ENCODE data around the gene MCM7.

DNA sequence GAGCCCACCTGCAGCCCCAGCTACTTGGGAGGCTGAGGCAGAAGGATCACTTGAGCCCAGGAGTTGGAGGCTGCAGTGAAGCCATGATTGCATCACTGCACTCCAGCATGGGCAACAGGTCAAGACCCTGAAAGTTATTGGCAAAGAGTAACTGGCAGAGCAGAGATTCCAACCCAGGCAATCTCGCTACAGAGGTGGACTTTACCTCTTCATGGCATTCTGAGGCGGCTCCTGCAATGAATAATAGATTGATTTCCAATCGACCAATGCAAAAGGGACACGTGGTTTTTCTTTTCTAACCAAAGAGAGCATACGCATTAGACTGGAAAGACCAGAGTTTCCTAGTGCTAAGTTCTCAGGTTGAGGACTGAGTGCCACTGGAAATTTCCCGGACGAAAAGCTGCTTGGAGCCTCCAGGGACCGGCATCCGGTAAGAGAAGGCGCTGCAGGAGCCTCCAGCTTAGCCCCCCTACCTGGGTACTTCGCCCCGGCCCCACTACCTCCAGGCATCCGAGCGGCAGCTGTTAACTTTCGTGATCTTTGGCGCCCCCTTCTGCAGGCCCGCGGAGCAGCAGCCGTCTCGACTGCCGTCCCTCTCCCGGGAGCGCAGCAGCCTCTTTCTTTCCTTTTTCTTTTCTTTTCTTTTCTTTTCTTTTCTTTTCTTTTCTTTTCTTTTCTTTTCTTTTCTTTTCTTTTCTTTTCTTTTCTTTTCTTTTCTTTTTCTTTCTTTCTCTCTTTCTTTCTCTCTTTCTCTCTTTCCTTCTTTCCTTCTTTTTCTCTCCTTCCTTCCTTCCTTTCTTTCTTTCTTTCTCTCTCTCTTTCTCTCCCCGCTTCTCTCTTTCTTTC is 29.6 kb upstream of the MCM7 start:
- TF ChIP-seq, protein P1, sequence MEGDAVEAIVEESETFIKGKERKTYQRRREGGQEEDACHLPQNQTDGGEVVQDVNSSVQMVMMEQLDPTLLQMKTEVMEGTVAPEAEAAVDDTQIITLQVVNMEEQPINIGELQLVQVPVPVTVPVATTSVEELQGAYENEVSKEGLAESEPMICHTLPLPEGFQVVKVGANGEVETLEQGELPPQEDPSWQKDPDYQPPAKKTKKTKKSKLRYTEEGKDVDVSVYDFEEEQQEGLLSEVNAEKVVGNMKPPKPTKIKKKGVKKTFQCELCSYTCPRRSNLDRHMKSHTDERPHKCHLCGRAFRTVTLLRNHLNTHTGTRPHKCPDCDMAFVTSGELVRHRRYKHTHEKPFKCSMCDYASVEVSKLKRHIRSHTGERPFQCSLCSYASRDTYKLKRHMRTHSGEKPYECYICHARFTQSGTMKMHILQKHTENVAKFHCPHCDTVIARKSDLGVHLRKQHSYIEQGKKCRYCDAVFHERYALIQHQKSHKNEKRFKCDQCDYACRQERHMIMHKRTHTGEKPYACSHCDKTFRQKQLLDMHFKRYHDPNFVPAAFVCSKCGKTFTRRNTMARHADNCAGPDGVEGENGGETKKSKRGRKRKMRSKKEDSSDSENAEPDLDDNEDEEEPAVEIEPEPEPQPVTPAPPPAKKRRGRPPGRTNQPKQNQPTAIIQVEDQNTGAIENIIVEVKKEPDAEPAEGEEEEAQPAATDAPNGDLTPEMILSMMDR (IDR thresholded peaks at IDR 0.05; ENCODE audit: low read depth, low read length, poor library complexity, severe bottlenecking), result peak; percentile 81
- TF ChIP-seq EZH2phosphoT487 (IDR thresholded peaks at IDR 0.05; ENCODE audit: borderline replicate concordance, low read length), result no peak

Data from DOHH2 (cell line).